GM19452 (cell line): ENCODE data around the gene GRM8.
"Not testable (repeated sequence)": the region's sequence is repeated elsewhere in the genome, so short reads cannot be mapped to it uniquely, and the experiment has no call there.

Experiments used
- ATAC-seq: cut with Tn5 transposase; IDR thresholded peaks from one replicate; pipeline ENCODE4 v1.9.1; 2021; ENCODE audit not compliant: unreplicated experiment

GRM8 gene

DNA sequence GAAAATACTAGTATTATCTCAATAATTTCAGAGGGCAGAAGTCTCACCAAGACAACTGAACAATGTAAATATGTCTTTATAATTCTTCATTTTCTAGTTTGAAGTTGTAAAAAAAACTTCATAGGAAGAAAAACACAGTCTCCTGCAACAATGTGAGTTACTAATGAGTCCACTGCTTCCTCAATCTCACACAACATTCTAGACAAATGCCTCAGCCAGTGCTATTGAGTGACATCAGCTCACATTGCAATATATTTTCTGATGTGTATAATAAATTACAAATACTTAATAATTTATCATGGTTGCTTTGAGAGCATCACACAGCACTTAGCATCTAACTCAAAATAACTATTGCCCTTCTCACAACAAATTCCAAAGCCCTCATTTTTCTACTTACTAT, 321.2 kb downstream of the GRM8 start:
- ATAC-seq: no peak

DNA sequence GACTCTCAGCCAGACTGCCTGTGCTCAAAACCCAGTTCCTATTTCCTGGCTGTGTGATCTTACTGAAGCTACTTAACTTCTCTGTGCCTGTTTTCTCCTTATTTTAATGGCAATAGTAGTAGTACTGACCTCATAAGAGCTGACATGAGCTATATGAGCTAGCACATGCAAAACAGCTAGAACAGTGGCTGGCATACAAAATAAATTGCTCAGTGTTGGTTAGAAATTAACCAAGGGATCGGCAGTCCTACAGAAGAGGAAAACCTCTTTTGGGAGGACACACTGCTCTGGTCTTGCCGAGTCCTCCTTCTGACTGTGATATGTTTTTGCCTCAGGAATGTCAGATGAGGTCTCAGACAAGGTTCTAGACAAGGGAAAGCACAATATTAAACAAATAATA, 322.6 kb downstream of the GRM8 start:
- no peak for ATAC-seq

DNA sequence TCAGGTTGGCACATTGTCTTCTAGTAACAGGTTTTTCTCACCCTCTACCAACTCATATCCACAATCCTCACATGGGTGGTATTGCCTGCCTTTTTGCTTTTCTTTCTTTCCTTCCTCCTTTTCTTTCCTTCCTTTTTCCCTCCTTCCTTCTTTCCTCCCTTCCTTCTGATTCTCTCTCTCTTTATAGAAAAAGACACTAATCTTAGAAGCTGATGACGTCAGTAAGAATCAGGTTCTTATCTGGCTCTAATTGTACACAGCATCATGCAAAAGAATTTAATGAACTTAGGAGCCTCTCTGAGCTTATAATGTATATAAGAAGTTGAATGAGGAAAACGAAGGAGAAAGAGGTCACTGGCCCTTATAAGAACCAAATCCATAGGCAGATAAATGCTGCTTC, 328.3 kb downstream of the GRM8 start:
- no peak for ATAC-seq

DNA sequence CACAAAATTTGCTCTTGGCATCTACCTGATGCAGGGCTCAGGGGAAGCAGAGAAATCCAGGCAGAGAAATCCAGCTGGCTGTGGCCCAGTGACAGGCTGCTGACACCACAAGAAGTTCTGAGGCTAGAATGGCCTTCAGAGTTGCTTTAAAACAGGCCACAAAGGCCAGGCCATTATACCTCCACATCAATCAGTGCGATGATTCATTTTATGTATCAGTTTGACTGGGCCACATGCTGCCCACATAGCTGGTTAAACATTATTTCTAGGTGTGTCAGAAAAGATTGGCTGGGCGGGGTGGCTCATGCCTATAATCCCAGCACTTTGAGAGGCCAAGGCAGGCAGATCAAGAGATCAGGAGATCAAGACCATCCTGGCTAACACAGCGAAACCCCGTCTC, 341.1 kb downstream of the GRM8 start:
- ATAC-seq: not testable (repeated sequence)

DNA sequence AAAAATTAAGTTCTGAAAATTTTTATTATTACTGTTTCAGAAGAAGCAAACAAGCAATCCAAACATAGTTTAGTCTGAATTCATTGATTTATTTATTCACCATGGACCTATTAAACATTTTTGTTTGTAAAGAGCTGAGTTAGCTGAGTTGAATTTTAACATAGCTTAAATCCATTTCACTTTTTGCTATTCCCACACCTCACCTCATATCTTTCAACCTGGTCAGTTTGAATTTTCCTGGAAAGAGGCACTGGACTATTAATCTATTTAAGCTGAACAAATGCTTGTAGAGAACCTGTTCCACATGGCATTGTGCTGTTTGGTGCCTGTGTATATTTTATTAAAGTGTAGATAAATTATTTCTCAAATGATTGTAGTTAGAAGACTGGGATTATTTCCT, 344.2 kb downstream of the GRM8 start:
- not testable (repeated sequence) for ATAC-seq

DNA sequence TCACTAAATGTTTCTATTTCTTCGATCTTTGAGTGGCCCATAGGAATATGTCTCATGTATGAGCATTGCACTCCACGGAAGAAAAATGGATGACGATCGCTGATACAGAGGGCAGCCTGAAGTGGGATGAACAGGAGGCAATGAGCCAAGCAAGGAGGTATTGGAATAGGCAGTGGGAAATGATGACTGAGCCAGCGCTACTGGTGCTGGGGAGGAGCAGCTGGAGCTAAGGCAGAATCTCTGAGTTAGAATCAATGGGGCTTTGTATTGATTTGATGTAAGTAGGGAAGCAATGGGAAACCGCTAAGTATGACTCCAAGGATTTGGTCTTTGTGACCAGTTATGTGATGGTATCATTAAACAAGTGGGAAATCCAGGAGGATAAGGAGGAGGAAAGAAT, 345.1 kb downstream of the GRM8 start:
- ATAC-seq: not testable (repeated sequence)

DNA sequence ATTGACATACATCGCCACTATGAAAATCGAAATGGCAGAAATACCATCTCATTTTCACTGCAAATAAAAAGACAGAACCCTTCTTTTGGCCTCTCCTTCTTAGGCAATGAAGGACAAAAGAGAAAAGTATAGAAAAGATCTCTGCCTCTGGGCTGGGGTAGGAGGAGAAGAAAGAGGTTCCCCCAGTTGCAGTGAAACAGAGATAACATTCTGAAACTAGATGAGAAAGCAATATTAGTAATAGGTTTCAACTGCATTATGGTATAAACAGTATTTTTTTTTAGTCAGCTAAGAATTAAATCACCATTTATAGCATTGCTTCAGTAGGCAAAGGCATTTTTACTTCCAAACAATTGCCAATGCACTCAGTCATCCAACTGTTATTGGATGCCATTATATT, 347.5 kb downstream of the GRM8 start:
- not testable (repeated sequence) for ATAC-seq

DNA sequence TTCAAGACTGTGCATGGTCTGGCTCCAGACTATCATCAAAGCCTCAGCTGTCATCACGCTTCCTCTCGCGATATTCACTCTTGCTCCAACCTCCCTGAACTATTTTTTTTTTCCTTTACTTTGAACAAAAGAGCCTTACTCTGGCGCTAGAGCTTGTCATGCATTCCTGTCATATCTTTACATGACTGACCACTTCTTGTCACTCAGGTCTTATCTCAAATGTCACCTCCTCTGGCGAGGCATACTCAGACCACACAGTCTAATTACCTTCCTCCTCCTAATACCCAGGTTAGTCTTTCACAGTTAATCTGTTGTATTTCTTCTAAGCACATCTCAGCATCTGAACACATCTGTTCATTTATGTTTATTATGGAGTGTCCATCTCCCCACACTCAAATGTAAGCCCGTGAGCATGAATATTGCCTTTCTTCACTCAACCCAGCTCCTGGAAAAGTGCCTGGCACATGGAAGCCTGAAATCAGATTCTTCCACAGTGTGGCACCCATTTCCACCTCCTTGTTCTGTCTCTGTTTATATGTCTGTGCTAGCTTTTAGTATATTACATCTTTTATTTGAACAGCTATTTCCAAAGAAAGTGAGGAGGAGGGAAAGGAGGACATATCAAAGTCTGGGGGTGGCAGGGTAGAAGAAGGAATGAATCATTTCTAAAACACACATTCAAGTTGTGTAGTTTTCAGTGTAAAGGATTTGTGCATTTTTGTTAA, 351.5 kb downstream of the GRM8 start:
- not testable (repeated sequence) for ATAC-seq

DNA sequence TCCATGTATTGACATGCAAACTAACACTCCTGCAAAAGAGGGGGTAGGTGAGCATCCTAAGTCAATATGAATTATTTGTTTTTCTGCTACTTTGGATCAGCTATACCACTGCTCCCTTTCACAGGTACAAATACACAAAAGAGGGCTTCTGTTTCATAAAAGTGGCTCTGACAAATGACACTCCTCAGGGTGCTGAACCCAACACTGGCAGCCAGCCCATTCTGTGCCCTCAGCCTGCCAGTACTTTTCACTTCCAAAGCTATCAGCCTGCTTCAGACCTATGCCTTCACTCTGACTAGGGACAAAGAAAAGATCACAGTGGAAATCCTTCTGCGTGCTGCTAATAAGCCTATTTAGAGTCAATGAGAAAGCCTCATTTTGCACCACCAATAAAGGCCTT, 364.8 kb downstream of the GRM8 start:
- not testable (repeated sequence) for ATAC-seq

DNA sequence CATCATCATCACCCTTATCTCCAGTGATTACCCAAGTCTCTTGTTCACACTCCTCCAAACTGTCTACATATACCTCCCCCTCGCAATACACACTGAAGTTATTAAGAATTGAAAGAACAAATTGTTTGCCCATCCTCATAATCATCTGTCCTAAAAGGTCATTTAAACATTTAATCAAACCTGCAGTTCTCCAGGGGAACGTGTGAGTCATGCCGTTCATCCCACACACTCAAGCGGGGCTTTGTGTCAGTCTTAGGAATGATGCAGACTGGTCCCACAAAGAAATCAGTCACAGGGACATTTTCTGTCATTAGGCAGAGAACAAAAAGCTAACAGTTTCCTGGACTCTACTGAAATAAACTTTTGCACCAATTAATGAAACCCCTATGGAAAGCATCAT, 365.2 kb downstream of the GRM8 start:
- ATAC-seq: not testable (repeated sequence)

DNA sequence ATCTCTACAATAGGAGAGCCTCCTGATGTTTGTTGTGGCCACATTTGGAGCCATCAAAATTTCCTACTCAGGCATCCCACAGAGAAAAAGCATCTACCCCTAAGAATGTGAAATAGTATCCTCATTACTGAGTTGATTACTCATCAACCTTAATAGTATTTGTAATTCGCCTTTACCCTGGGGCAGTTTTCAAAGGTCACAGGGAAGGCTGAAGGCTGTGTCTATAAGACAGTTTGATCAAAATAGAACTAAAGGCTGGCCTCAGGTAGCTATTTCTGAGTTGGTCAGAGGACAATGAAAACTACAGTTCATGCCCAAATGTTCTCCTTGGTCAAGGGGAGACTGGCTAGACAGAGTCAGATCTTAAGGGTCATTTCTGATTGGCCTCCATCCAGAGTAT, 370.0 kb downstream of the GRM8 start:
- not testable (repeated sequence) for ATAC-seq

DNA sequence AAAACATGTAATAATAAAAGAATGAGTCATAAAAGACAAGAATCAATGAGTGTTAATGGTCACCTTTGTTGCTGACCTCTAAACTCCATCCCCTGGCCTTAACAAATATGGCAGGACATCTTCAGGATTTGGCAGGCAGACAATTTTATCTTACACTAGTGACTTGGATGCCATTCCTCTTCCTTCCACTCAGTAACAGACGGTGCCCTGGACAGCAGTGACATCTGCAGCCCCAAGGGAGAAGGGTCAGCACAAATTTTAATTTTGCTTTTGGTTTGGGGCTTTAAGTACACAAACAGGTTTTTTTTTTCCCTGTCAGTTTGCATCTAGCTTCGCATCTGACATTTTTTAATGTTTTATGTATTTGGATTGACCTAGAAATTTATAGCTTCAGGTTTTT, 370.8 kb downstream of the GRM8 start:
- not testable (repeated sequence) for ATAC-seq

DNA sequence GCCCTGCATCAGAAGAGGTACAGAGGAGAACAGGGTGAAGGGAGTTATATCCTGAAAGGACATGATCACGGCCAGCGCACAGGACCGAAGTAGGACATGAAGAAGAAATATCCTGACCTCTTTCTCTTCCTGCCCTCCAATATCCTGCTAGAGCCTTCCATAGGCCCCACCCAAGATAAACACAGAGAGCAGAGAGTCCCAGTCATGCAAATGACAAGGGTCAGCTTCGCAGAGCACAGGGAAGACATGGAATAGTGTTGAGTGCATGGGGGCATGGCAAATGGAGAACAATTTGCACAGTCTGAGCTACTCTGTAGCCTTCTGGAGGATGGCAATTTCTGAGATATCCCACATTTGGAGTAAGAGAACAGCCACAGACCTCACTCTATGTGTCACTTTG, 371.4 kb downstream of the GRM8 start:
- no peak for ATAC-seq

DNA sequence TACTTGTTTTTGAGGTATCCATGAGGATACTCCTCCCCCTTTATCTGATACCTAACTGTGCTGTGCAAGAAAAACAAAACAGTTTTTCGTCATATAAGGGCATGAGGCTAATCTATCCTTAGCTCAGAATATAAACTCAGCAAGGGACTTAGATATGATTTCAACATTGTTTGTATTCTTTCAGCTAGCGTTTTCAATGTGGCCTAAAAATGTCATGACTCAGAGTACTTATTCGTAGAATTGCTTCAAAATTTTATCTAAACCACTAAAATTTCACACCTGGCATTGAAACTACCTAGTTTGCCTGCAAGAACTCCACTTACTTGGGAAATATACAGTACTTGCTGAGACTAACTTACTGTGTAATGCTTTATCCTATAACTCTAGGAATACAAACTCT, 376.2 kb downstream of the GRM8 start:
- not testable (repeated sequence) for ATAC-seq

DNA sequence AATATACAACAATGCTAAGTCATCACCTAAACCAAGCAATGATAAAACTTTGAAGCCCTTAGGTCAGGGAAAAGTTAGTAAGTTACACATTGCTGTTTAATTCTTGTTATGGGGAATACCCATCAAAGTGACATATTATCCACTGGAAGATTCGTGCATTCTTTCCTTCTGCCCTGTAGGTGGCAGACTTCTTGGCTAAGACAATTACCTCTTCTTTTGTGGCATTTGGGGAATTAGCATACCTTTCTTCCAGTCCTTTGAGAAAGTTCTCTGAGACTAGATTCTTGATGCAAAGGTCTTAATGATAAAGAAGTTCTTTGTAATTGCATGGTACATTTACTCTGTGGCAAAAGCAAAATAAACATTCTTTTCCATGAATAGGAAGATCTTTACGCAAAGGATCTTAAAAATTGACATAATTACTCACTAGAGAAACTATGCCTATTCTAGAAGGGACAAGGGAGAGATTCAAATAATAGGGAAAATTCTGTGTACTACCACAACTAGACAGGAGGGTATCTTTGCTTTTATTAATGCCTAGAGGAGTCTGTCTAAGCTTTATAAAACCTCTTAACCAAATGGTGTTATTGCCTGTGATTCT, 395.9 kb downstream of the GRM8 start:
- peak; percentile 69 for ATAC-seq

DNA sequence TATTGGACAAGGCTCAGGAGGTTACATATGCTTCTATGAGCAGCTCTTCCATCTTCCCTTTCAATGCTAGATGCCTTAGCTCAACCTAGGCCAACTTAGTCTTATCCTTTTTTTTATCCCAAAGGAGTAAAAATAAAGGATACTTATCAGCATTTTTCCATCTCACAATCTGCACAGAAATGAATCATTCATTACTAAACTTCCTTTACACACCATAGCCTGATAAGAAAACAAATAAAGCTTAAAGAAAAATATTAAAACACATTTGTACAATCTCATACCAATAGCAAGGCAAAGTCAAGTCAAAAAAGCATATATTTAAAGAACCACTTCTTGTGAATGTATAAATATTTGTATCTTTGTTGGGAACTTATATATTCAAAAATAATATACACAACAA, 407.4 kb downstream of the GRM8 start:
- ATAC-seq: no peak

DNA sequence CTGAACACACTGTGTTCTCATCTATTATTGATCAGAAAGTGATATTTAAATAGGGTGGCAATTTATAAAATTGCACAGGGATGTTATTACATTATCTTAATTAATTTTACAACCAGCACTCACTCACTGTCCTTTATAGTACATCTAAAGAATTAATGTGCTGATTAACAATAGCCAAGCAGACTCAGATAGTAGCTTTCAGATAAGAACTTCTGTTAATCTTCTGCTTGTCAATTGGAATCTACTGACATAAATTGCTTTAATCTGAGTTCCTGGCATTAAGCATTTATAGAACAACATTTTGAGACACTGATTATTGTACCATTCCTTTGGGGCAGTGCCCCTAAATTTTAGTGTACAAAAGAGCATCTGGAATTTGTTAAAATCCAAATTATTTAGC, 408.9 kb downstream of the GRM8 start:
- no peak for ATAC-seq

DNA sequence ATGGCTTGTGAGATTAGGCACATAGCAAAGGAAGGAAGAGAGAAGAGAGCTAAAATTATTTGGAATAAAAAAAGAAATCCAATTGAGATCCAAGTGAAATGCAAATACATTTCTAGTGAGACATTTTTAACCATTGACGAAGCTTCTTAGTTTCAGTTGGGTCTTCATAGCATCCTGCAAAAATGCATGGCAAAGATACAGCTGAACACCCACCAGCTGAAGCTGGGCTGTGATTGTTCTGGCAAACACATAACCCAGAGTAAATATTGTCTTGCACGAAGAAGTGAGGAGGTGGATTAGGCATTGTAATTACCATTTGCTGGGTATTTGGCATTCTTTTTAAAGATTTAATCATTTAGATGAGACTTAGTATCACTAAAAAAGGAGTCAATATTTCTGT, 409.4 kb downstream of the GRM8 start:
- no peak for ATAC-seq

DNA sequence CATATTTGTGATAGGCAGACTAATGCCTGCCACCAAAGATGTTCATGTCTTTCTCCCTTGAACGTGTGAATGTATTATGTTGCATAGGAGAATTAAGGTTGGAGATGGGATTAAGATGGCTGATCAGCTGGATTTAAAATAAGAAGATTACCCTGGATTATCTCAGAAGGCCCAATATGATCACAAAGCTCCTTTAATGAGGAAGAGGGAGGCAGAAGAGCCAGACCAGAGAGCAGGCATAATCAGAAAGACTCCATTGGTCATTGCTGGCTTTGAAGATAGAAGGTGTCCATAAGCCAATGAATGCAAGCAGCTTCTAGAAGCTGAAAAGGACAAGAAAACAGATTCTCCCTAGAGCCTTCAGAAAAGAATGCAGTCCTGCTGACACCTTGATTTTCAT, 410.3 kb downstream of the GRM8 start:
- no peak for ATAC-seq

DNA sequence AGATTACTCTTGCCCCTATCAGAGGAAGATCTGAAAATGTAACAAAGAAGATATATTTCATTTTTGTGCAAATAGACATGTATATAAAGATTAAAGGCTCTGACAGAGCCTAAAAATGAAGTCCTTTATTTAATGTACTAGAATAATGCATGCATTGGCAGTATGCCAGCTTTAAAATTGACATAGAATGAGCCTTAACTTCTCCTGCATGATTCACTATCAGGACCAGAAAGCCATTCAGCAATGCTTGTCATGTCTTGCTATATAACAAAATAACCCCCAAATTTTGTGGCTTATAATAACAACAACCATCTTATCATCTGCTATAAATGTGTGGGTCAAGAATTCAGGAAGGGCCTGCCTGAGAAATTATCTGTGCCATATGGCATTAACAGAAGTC, 411.9 kb downstream of the GRM8 start:
- ATAC-seq: no peak

DNA sequence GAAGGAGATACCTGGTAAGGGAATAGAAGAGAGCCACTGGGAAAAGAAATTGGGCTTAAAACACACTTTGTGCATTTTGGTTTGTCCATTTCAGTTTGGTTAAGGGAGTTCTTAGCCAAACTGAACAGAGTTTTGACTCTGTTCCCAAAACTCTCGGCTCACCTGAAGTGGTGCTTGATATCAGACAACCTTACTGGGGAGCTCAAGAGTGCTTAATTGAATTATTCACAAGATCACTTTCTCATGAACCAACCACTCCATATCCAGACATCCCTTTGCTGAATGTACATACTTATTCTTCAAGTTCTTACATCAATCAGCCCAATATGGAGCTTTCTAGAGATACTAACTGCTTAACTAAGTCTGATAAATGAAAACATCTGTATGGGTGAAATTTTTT, 413.1 kb downstream of the GRM8 start:
- no peak for ATAC-seq

DNA sequence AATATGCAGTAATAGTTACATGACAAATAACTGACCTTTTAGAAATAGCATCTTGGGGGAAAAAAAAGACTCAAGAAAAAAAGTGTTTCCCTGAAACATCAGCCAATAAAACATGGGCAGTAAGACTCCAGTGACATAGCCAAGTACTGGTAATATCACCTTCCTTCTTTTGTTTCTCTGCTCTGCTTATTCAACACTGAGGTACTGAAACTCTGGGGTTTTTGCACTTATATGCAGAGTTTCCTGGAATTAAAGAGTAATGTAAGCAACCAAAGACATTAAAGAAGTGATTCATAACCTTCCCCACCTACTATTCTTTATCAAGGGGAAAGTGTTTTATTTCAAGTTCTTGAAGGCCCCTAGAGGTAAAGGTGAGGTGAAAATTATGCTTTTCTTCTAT, 414.5 kb downstream of the GRM8 start:
- ATAC-seq: no peak

DNA sequence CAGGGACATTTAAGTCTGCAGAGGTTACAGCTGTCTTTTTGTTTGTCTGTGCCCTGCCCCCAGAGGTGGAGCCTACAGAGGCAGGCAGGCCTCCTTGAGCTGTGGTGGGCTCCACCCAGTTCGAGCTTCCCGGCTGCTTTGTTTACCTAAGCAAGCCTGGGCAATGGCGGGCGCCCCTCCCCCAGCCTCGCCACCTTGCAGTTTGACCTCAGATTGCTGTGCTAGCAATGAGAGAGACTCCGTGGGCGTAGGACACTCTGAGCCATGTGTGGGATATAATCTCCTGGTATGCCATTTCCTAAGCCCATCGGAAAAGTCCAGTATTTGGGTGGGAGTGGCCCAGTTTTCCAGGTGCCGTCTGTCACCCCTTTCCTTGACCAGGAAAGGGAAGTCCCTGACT, 421.5 kb downstream of the GRM8 start:
- not testable (repeated sequence) for ATAC-seq
